IMR-90 (cell line): Measurements from ENCODE around the gene AMIGO1. TPM values are rescaled to one million over a fixed set of nuclear protein-coding genes. Genes with fewer than 3 reads are reported as not detected.

Experiments used
- ATAC-seq: fragments of 200-7000 bp; cut with Tn5 transposase; 2 replicates; pipeline ENCODE4 v1.9.1; 2020; ENCODE audit warnings: low read depth, mild to moderate bottlenecking, moderate library complexity
- BruUV-seq: library from RNA; stranded (reverse); fragments of 400-500 nt; replicated peaks from 2 replicates; lab custom pipeline; 2021; lab: Mats Ljungman, UMichigan
- CTCF ChIA-PET: fragments of 300-600 bp; formaldehyde crosslinking; extraction: SDS; loops from one replicate; lab custom pipeline; 2021; ENCODE audit warnings: antibody characterized with exemption; lab: Yijun Ruan, JAX
- POLR2A ChIA-PET: fragments of 300-600 bp; sonication (Branson Sonifier 250); formaldehyde crosslinking; loops from one replicate; lab custom pipeline; 2022; ENCODE audit warnings: antibody characterized with exemption; ENCODE audit not compliant: unreplicated experiment; lab: Charles Lee
- DNase-seq: peaks from one replicate; pipeline ENCODE4 v3.0.0; 2013
- H2AFZ ChIP-seq: replicated peaks from 2 replicates; pipeline ENCODE3; 2013; ENCODE audit warnings: low read length, mild to moderate bottlenecking; ENCODE audit not compliant: poor library complexity
- H2AK5ac ChIP-seq: 2 replicates; pipeline ENCODE4 v1.6.1; 2013; ENCODE audit warnings: low read depth, low read length, inconsistent platforms
- H2AK9ac ChIP-seq: replicated peaks from 2 replicates; pipeline ENCODE3; 2013; ENCODE audit warnings: mild to moderate bottlenecking, low read depth, low read length, moderate library complexity; ENCODE audit not compliant: poor library complexity
- H2BK120ac ChIP-seq: 2 replicates; pipeline ENCODE4 v1.6.1; 2013; ENCODE audit warnings: low read depth, low read length, inconsistent platforms
- H2BK15ac ChIP-seq: 3 replicates; pipeline ENCODE4 v1.6.1; 2013; ENCODE audit warnings: low read depth, low read length, inconsistent platforms
- H2BK20ac ChIP-seq: 2 replicates; pipeline ENCODE4 v1.6.1; 2013; ENCODE audit warnings: low read depth, mild to moderate bottlenecking, inconsistent platforms, low read length, moderate library complexity
- H2BK5ac ChIP-seq: 2 replicates; pipeline ENCODE4 v1.6.1; 2013; ENCODE audit warnings: mild to moderate bottlenecking, low read depth, low read length, inconsistent platforms; ENCODE audit not compliant: poor library complexity, severe bottlenecking
- H3K14ac ChIP-seq: replicated peaks from 2 replicates; pipeline ENCODE4 v1.6.1; 2013; ENCODE audit warnings: low read depth, low read length, inconsistent platforms
- H3K18ac ChIP-seq: 2 replicates; pipeline ENCODE4 v1.6.1; 2013; ENCODE audit warnings: low read depth, low read length, control low read depth
- H3K23ac ChIP-seq: 2 replicates; pipeline ENCODE4 v1.6.1; 2013; ENCODE audit warnings: low read depth, low read length, inconsistent platforms
- H3K27ac ChIP-seq: 2 replicates; pipeline ENCODE4 v1.5.1; 2013; ENCODE audit warnings: mild to moderate bottlenecking, control low read depth, low read length; ENCODE audit not compliant: insufficient read depth
- H3K27me3 ChIP-seq: 2 replicates; pipeline ENCODE4 v1.6.1; 2013; ENCODE audit warnings: low read length; ENCODE audit not compliant: control insufficient read depth, insufficient read depth
- H3K36me3 ChIP-seq: 2 replicates; pipeline ENCODE4 v1.6.1; 2013; ENCODE audit warnings: low read length, mixed read lengths; ENCODE audit not compliant: control insufficient read depth, insufficient read depth
- H3K4ac ChIP-seq: 2 replicates; pipeline ENCODE4 v1.6.1; 2013; ENCODE audit warnings: low read depth, low read length, inconsistent platforms
- H3K4me1 ChIP-seq: 2 replicates; pipeline ENCODE4 v1.6.1; 2013; ENCODE audit warnings: low read length, mixed read lengths; ENCODE audit not compliant: control insufficient read depth, insufficient read depth
- H3K4me2 ChIP-seq: 2 replicates; pipeline ENCODE4 v1.6.1; 2013; ENCODE audit warnings: low read depth, mild to moderate bottlenecking, control low read depth, low read length, moderate library complexity
- H3K4me3 ChIP-seq: 2 replicates; pipeline ENCODE4 v1.5.1; 2013; ENCODE audit warnings: low read depth, mild to moderate bottlenecking, control low read depth, low read length, moderate library complexity; ENCODE audit not compliant: insufficient read depth
- H3K56ac ChIP-seq: 2 replicates; pipeline ENCODE4 v1.6.1; 2013; ENCODE audit warnings: low read length, inconsistent platforms; ENCODE audit not compliant: insufficient read depth; ENCODE audit errors: extremely low read depth
- H3K79me1 ChIP-seq, 2 experiments: 2 replicates each; pipeline ENCODE4 v1.6.1; 2013; ENCODE audit warnings: low read length in 2 of 2, inconsistent platforms in 1 of 2, low read depth in 1 of 2
- H3K9ac ChIP-seq: 2 replicates; pipeline ENCODE4 v1.6.1; 2013; ENCODE audit warnings: low read depth, low read length, control low read depth
- H3K9me1 ChIP-seq: 2 replicates; pipeline ENCODE4 v1.6.1; 2013; ENCODE audit warnings: low read length, inconsistent platforms; ENCODE audit not compliant: insufficient read depth
- H3K9me3 ChIP-seq: 2 replicates; pipeline ENCODE4 v1.6.1; 2013; ENCODE audit warnings: low read length; ENCODE audit not compliant: control insufficient read depth, insufficient read depth
- H4K20me1 ChIP-seq: 2 replicates; pipeline ENCODE4 v1.6.1; 2013; ENCODE audit warnings: low read length, inconsistent platforms; ENCODE audit not compliant: insufficient read depth
- H4K5ac ChIP-seq: 2 replicates; pipeline ENCODE4 v1.6.1; 2013; ENCODE audit warnings: mild to moderate bottlenecking, low read depth, low read length, control low read depth
- H4K8ac ChIP-seq, 2 experiments: 2 replicates each; pipeline ENCODE4 v1.6.1; 2013; ENCODE audit warnings: low read depth in 2 of 2, low read length in 2 of 2, control low read depth in 1 of 2, inconsistent platforms in 1 of 2
- H4K91ac ChIP-seq: 2 replicates; pipeline ENCODE4 v1.6.1; 2013; ENCODE audit warnings: low read depth, low read length, inconsistent platforms; ENCODE audit not compliant: insufficient read depth
- ELK1 ChIP-seq: fragments of 150-350 bp; IDR thresholded peaks from 2 replicates; pipeline ENCODE4 v1.6.1; 2016; ENCODE audit warnings: low read depth, mild to moderate bottlenecking, low read length, moderate library complexity, borderline replicate concordance
- MAFK ChIP-seq: IDR thresholded peaks from 2 replicates; pipeline ENCODE4 v1.6.1; 2012; ENCODE audit warnings: low read depth, low read length, improper control_type of control experiment
- MAZ ChIP-seq: IDR thresholded peaks from 2 replicates; pipeline ENCODE4 v1.6.1; 2012; ENCODE audit warnings: low read depth, mild to moderate bottlenecking, low read length, improper control_type of control experiment, moderate library complexity, borderline replicate concordance
- RFX5 ChIP-seq: IDR thresholded peaks from 2 replicates; pipeline ENCODE4 v1.8.0; 2012; ENCODE audit warnings: low read depth, mild to moderate bottlenecking, low read length, moderate library complexity
- WGBS, 2 experiments: methylation state at CpG; one replicate each; pipeline versions ENCODE4 v1.1.5 to v1.1.7; 2013; ENCODE audit warnings: missing lambda C conversion rate in 2 of 2; ENCODE audit not compliant: insufficient read length in 1 of 2; ENCODE audit errors: extremely low coverage in 2 of 2; 5-methylcytosine and 5-hydroxymethylcytosine counted together
- dilution Hi-C: fragments of 300-500 bp; cut with HindIII; formaldehyde crosslinking; loops from one replicate; pipeline ENCODE4 v1.14.3; 2018; ENCODE audit warnings: low sequenced_read_pairs; ENCODE audit not compliant: unreplicated experiment
- in situ Hi-C: fragments of 300-500 bp; cut with MboI; formaldehyde crosslinking; loops from 3 replicates; pipeline ENCODE4 v1.14.3; 2019; ENCODE audit warnings: low sequenced_read_pairs, inconsistent platforms, mixed read lengths
- intact Hi-C: fragments of 100-400 bp; cut with micrococcal nuclease; formaldehyde crosslinking; loops from 2 replicates; pipeline ENCODE4 v1.10.0; 2022
- polyA plus RNA-seq, 3 experiments: library from polyadenylated mRNA; depleted of rRNA; stranded (reverse); fragments of >200 nt; gene quantifications; 2 replicates each; pipeline ENCODE4 v1.2.3, GENCODE V29; 2012; ENCODE audit warnings: low replicate concordance in 1 of 3
- total RNA-seq: library from RNA; depleted of rRNA; stranded (reverse); fragments of >200 nt; gene quantifications from 2 replicates; pipeline ENCODE4 v1.2.3, GENCODE V29; 2012

AMIGO1 gene
- total and polyA plus RNA-seq, 2 of the 4 experiments (the other 2 are of a cell fraction): 1.5 to 1.6 TPM

GRCh38 chr1:109487261-109487660 is 22.3 kb downstream of the AMIGO1 start:
- intact Hi-C loops: no loop called here
- Histone ChIP-seq H2BK20ac (no peak overlapping the region), H4K8ac (no peak overlapping the region)

More at GRCh38 chr1:109487261-109487660, 22.3 kb downstream of the AMIGO1 start:
- H2BK120ac ChIP-seq: no peak overlapping the region
- ATAC-seq: no peak
- H3K9me1 ChIP-seq: peaks cover 8% of the 10 kb centered on the region
- H4K91ac ChIP-seq: no peak overlapping the region
- peaks cover 9 to 22% of the 10 kb centered on the region in 2 experiments; a peak in 3 of 4 replicates for H3K79me1 ChIP-seq
- no peak overlapping the region for H3K4me2 ChIP-seq
- no peak overlapping the region for H3K27ac ChIP-seq
- no peak for DNase-seq
- peaks cover 15% of the 10 kb centered on the region for H3K36me3 ChIP-seq
- H3K9ac ChIP-seq: no peak overlapping the region
- in situ Hi-C loops: no loop called here
- H2AK9ac ChIP-seq: no peak overlapping the region
- dilution Hi-C loops: no loop called here
- no peak overlapping the region for H3K4ac ChIP-seq
- H3K4me1 ChIP-seq: peaks cover 9% of the 10 kb centered on the region
- H3K56ac ChIP-seq: no peak overlapping the region
- POLR2A ChIA-PET: no interaction called here
- no peaks in the 10 kb centered on the region for H3K9me3 ChIP-seq
- H2AK5ac ChIP-seq: no peak overlapping the region
- CTCF ChIA-PET: interaction anchor here (1.2 to 8.5 kb wide), 2 partner anchors 45 kb away, joined by 6 to 75 read pairs; no protein-coding TSS in a partner anchor
- WGBS, 2 experiments: no CpG with 5 or more reads among the region's 5 CpGs
- H3K4me3 ChIP-seq: no peak overlapping the region
- no peaks in the 10 kb centered on the region for H4K20me1 ChIP-seq
- H4K5ac ChIP-seq: no peak overlapping the region
- H2AFZ ChIP-seq: no peak overlapping the region
- no peak overlapping the region for H3K18ac ChIP-seq
- TF ChIP-seq MAZ (no peak), RFX5 (no peak), ELK1 (no peak), MAFK (no peak)
- no peak overlapping the region for H3K14ac ChIP-seq
- H2BK5ac ChIP-seq: no peak overlapping the region
- BruUV-seq: no TSS peak
- H3K23ac ChIP-seq: no peak overlapping the region
- no peaks in the 10 kb centered on the region for H3K27me3 ChIP-seq
- H2BK15ac ChIP-seq: no peak overlapping the region
